Karpas-422 (cell line): ENCODE results near the gene QRICH2. TPM values are rescaled to one million over a fixed set of nuclear protein-coding genes. Genes with fewer than 3 reads are reported as not detected.
A peak's percentile ranks its signal among the peaks of the same experiment; 100 is the strongest.

Source experiments
- DNase-seq: peaks from one replicate; pipeline ENCODE4 v3.0.0-alpha.2; 2015
- H2AFZ ChIP-seq: fragments of 200-600 bp; sonication (generic); 2 replicates; pipeline ENCODE4 v1.6.1; 2014; ENCODE audit warnings: antibody characterized with exemption, low read length, mixed read lengths
- H3K27ac ChIP-seq: fragments of 200-600 bp; sonication (generic); 2 replicates; pipeline ENCODE4 v1.5.1; 2014; ENCODE audit warnings: mild to moderate bottlenecking, low read length, moderate library complexity
- H3K27me3 ChIP-seq: fragments of 200-600 bp; sonication (generic); 2 replicates; pipeline ENCODE4 v1.6.1; 2014; ENCODE audit warnings: low read length, mixed read lengths
- H3K36me3 ChIP-seq: fragments of 200-600 bp; sonication (generic); 2 replicates; pipeline ENCODE4 v1.6.1; 2014; ENCODE audit warnings: low read length, mixed read lengths; ENCODE audit not compliant: insufficient read depth
- H3K4me1 ChIP-seq: fragments of 200-600 bp; sonication (generic); 2 replicates; pipeline ENCODE4 v1.6.1; 2014; ENCODE audit warnings: mild to moderate bottlenecking, low read length, mixed read lengths
- H3K4me2 ChIP-seq: fragments of 200-600 bp; sonication (generic); 2 replicates; pipeline ENCODE4 v1.6.1; 2014; ENCODE audit warnings: low read length, low read depth, mild to moderate bottlenecking; ENCODE audit not compliant: poor library complexity, severe bottlenecking
- H3K4me3 ChIP-seq: fragments of 200-600 bp; sonication (generic); 2 replicates; pipeline ENCODE4 v1.5.1; 2014; ENCODE audit warnings: mild to moderate bottlenecking, antibody characterized with exemption, low read length, mixed read lengths
- H3K79me2 ChIP-seq: fragments of 200-600 bp; sonication (generic); 2 replicates; pipeline ENCODE4 v1.6.1; 2014; ENCODE audit warnings: mild to moderate bottlenecking, low read length, mixed read lengths
- H3K9ac ChIP-seq: fragments of 200-600 bp; sonication (generic); 2 replicates; pipeline ENCODE4 v1.6.0; 2014; ENCODE audit warnings: low read length
- H3K9me2 ChIP-seq: fragments of 200-600 bp; sonication (generic), shearing (Covaris generic); replicated peaks from 2 replicates; pipeline ENCODE4 v1.6.0; 2014; ENCODE audit warnings: mild to moderate bottlenecking, low read length, moderate library complexity; ENCODE audit not compliant: insufficient read depth
- H3K9me3 ChIP-seq: fragments of 300-700, 200-600 bp; sonication (generic); 2 replicates; pipeline ENCODE4 v1.6.1; 2014; ENCODE audit warnings: low read length, mixed read lengths
- H4K20me1 ChIP-seq: fragments of 200-600 bp; sonication (generic); 2 replicates; pipeline ENCODE4 v1.6.1; 2014; ENCODE audit warnings: mild to moderate bottlenecking, antibody characterized with exemption, low read length, low read depth; ENCODE audit not compliant: insufficient read depth
- total RNA-seq: library from RNA; depleted of rRNA; stranded (reverse); fragments of >200 nt; shearing (Covaris generic); gene quantifications from 2 replicates; pipeline ENCODE4 v1.2.3, GENCODE V29; 2014; ENCODE audit warnings: low replicate concordance

The QRICH2 gene
- total RNA-seq, 1 experiment from 2014 or later, result 3.1 TPM

- DNase-seq, result no peak
Measured at GRCh38 chr17:76296186-76296585, 11.9 kb downstream of the QRICH2 start.

GRCh38 chr17:76293106-76293505 is 15.0 kb downstream of the QRICH2 start:
- Histone ChIP-seq H4K20me1 (no peaks in the 10 kb centered on the region), H3K4me2 (no peak overlapping the region), H3K9me3 (no peaks in the 10 kb centered on the region), H3K27me3 (no peaks in the 10 kb centered on the region), H3K4me1 (no peaks in the 10 kb centered on the region), H3K9me2 (no peaks in the 10 kb centered on the region), H3K27ac (no peak overlapping the region), H3K36me3 (no peaks in the 10 kb centered on the region), H3K79me2 (no peaks in the 10 kb centered on the region), H3K9ac (no peak overlapping the region), H2AFZ (no peak overlapping the region), H3K4me3 (no peak overlapping the region)
- no peak for DNase-seq

More at GRCh38 chr17:76296186-76296585, 11.9 kb downstream of the QRICH2 start:
- H3K27me3 ChIP-seq, result no peaks in the 10 kb centered on the region
- H3K4me1 ChIP-seq, result no peaks in the 10 kb centered on the region
- no peaks in the 10 kb centered on the region for H4K20me1 ChIP-seq
- H3K9me2 ChIP-seq, result no peaks in the 10 kb centered on the region
- H3K9me3 ChIP-seq, result no peaks in the 10 kb centered on the region
- H3K79me2 ChIP-seq, result no peaks in the 10 kb centered on the region
- no peak overlapping the region for H3K9ac ChIP-seq
- no peak overlapping the region for H3K27ac ChIP-seq
- no peaks in the 10 kb centered on the region for H3K36me3 ChIP-seq
- no peak overlapping the region for H3K4me2 ChIP-seq
- H3K4me3 ChIP-seq, result no peak overlapping the region
- no peak overlapping the region for H2AFZ ChIP-seq

- Histone ChIP-seq H4K20me1 (no peaks in the 10 kb centered on the region), H3K4me1 (no peaks in the 10 kb centered on the region), H3K36me3 (no peaks in the 10 kb centered on the region), H3K9me2 (no peaks in the 10 kb centered on the region), H3K4me2 (no peak overlapping the region), H3K9me3 (no peaks in the 10 kb centered on the region), H2AFZ (no peak overlapping the region), H3K27ac (no peak overlapping the region), H3K27me3 (no peaks in the 10 kb centered on the region), H3K9ac (no peak overlapping the region), H3K4me3 (no peak overlapping the region), H3K79me2 (no peaks in the 10 kb centered on the region)
- DNase-seq, result no peak
Measured at GRCh38 chr17:76292567-76292966, 15.5 kb downstream of the QRICH2 start.

GRCh38 chr17:76281573-76282371 is 26.3 kb downstream of the QRICH2 start:
- Histone ChIP-seq H3K79me2 (no peaks in the 10 kb centered on the region), H3K9ac (no peak overlapping the region), H3K9me2 (no peaks in the 10 kb centered on the region), H4K20me1 (no peaks in the 10 kb centered on the region), H3K4me3 (no peak overlapping the region), H3K27ac (no peak overlapping the region), H3K27me3 (no peaks in the 10 kb centered on the region), H2AFZ (no peak overlapping the region), H3K4me2 (no peak overlapping the region), H3K9me3 (no peaks in the 10 kb centered on the region), H3K4me1 (no peaks in the 10 kb centered on the region), H3K36me3 (no peaks in the 10 kb centered on the region)
- no peak for DNase-seq

- Histone ChIP-seq H2AFZ (no peak overlapping the region), H3K9ac (no peak overlapping the region), H3K36me3 (no peaks in the 10 kb centered on the region)
Measured at GRCh38 chr17:76280650-76281049, 27.4 kb downstream of the QRICH2 start.

GRCh38 chr17:76279742-76280287 is 28.3 kb downstream of the QRICH2 start:
- H3K27me3 ChIP-seq, result no peaks in the 10 kb centered on the region
- H3K27ac ChIP-seq, result no peak overlapping the region
- H2AFZ ChIP-seq, result no peak overlapping the region
- no peaks in the 10 kb centered on the region for H3K4me1 ChIP-seq
- no peak overlapping the region for H3K4me2 ChIP-seq
- H3K9me2 ChIP-seq, result no peaks in the 10 kb centered on the region
- no peaks in the 10 kb centered on the region for H4K20me1 ChIP-seq
- no peak overlapping the region for H3K4me3 ChIP-seq
- DNase-seq, result no peak
- H3K79me2 ChIP-seq, result no peaks in the 10 kb centered on the region
- no peaks in the 10 kb centered on the region for H3K36me3 ChIP-seq
- H3K9ac ChIP-seq, result no peak overlapping the region
- H3K9me3 ChIP-seq, result no peaks in the 10 kb centered on the region

More at GRCh38 chr17:76280650-76281049, 27.4 kb downstream of the QRICH2 start:
- Histone ChIP-seq H4K20me1 (no peaks in the 10 kb centered on the region), H3K4me2 (no peak overlapping the region), H3K9me2 (no peaks in the 10 kb centered on the region), H3K79me2 (no peaks in the 10 kb centered on the region), H3K27ac (no peak overlapping the region), H3K9me3 (no peaks in the 10 kb centered on the region), H3K27me3 (no peaks in the 10 kb centered on the region), H3K4me1 (no peaks in the 10 kb centered on the region), H3K4me3 (no peak overlapping the region)
- DNase-seq, result no peak

GRCh38 chr17:76278952-76279741 is 28.9 kb downstream of the QRICH2 start:
- peak; percentile 92 for DNase-seq
- no peaks in the 10 kb centered on the region for H3K9me2 ChIP-seq
- H4K20me1 ChIP-seq, result no peaks in the 10 kb centered on the region
- H3K9ac ChIP-seq, result no peak overlapping the region
- H3K36me3 ChIP-seq, result no peaks in the 10 kb centered on the region
- H3K4me1 ChIP-seq, result no peaks in the 10 kb centered on the region
- H3K79me2 ChIP-seq, result no peaks in the 10 kb centered on the region
- no peak overlapping the region for H3K27ac ChIP-seq
- H3K4me3 ChIP-seq, result no peak overlapping the region
- H3K27me3 ChIP-seq, result no peaks in the 10 kb centered on the region
- no peaks in the 10 kb centered on the region for H3K9me3 ChIP-seq
- no peak overlapping the region for H3K4me2 ChIP-seq
- H2AFZ ChIP-seq, result no peak overlapping the region

- DNase-seq, result no peak
- H3K4me2 ChIP-seq, result no peak overlapping the region
Measured at GRCh38 chr17:76278268-76278908, 29.7 kb downstream of the QRICH2 start.

More at GRCh38 chr17:76278268-76278908, 29.7 kb downstream of the QRICH2 start:
- H3K4me3 ChIP-seq, result no peak overlapping the region
- H3K9me3 ChIP-seq, result no peaks in the 10 kb centered on the region
- H4K20me1 ChIP-seq, result no peaks in the 10 kb centered on the region
- no peak overlapping the region for H3K27ac ChIP-seq
- no peaks in the 10 kb centered on the region for H3K79me2 ChIP-seq
- no peak overlapping the region for H2AFZ ChIP-seq
- H3K4me1 ChIP-seq, result no peaks in the 10 kb centered on the region
- H3K27me3 ChIP-seq, result no peaks in the 10 kb centered on the region
- no peak overlapping the region for H3K9ac ChIP-seq
- H3K9me2 ChIP-seq, result no peaks in the 10 kb centered on the region
- no peaks in the 10 kb centered on the region for H3K36me3 ChIP-seq
